SK-N-SH (cell line): ENCODE results near the gene GPR12. TPM values are rescaled to one million over a fixed set of nuclear protein-coding genes. Genes with fewer than 3 reads are reported as not detected.

Experiments used
- CTCF ChIA-PET: fragments of 300-600, 350-600 bp; formaldehyde crosslinking; extraction: SDS; loops from one replicate; lab custom pipeline; 2021; lab: Yijun Ruan, JAX
- POLR2A ChIA-PET: fragments of 350-600 bp; sonication (Branson Sonifier 250); formaldehyde crosslinking; extraction: SDS; loops from one replicate; lab custom pipeline; 2020; ENCODE audit warnings: antibody characterized with exemption, inconsistent platforms; lab: Yijun Ruan, JAX
- DNase-seq: peaks from one replicate; pipeline ENCODE4 v3.0.0; 2012
- H2AFZ ChIP-seq: fragments of 200-600 bp; sonication (generic); 2 replicates; pipeline ENCODE4 v1.8.1; 2016; ENCODE audit warnings: antibody characterized with exemption, mild to moderate bottlenecking, low read depth
- H3F3A ChIP-seq: fragments of 200-600 bp; sonication (generic); replicated peaks from 2 replicates; pipeline ENCODE3; 2016; ENCODE audit warnings: antibody characterized with exemption, mild to moderate bottlenecking; ENCODE audit not compliant: insufficient read depth
- H3K27ac ChIP-seq, 2 experiments: fragments of 200-500 bp in 1 of 2; fragments of 200-600 bp in 1 of 2; sonication (Bioruptor generic) in 1 of 2; sonication (generic), shearing (Covaris generic) in 1 of 2; 2 replicates each; pipeline versions ENCODE4 v1.5.1 to v1.6.1; 2014 to 2016; ENCODE audit warnings: low read depth in 2 of 2, inconsistent platforms in 1 of 2, low read length in 1 of 2, mild to moderate bottlenecking in 1 of 2, mixed read lengths in 1 of 2
- H3K27me3 ChIP-seq: fragments of 200-600 bp; sonication (generic), shearing (Covaris generic); 2 replicates; pipeline ENCODE4 v1.6.1; 2016; ENCODE audit warnings: mixed run types; ENCODE audit not compliant: insufficient read depth
- H3K36me3 ChIP-seq, 2 experiments: fragments of 200-500 bp in 1 of 2; fragments of 200-600 bp in 1 of 2; sonication (Bioruptor generic) in 1 of 2; sonication (generic) in 1 of 2; replicated peaks in 1 of 2; 2 replicates each; pipeline versions ENCODE3 to v1.5.1; 2014 to 2016; ENCODE audit warnings: low read length in 1 of 2, mild to moderate bottlenecking in 1 of 2; ENCODE audit not compliant: insufficient read depth in 2 of 2, control insufficient read depth in 1 of 2
- H3K4me1 ChIP-seq, 2 experiments: fragments of 200-500 bp in 1 of 2; fragments of 200-600 bp in 1 of 2; sonication (Bioruptor generic) in 1 of 2; sonication (generic), shearing (Covaris generic) in 1 of 2; 2 replicates each; pipeline versions ENCODE4 v1.5.1 to v1.6.1; 2014 to 2016; ENCODE audit warnings: low read depth in 1 of 2, low read length in 1 of 2, mixed run types in 1 of 2; ENCODE audit not compliant: insufficient read depth in 2 of 2, control insufficient read depth in 1 of 2
- H3K4me2 ChIP-seq: fragments of 200-600 bp; sonication (generic), shearing (Covaris generic); 2 replicates; pipeline ENCODE4 v1.6.1; 2017; ENCODE audit warnings: mixed run types
- H3K4me3 ChIP-seq, 2 experiments: fragments of 200-500 bp in 1 of 2; fragments of 200-600 bp in 1 of 2; sonication (Bioruptor generic) in 1 of 2; sonication (generic), shearing (Covaris generic) in 1 of 2; 2 replicates each; pipeline versions ENCODE4 v1.5.1 to v1.8.1; 2014 to 2016; ENCODE audit warnings: low read depth in 2 of 2, inconsistent platforms in 1 of 2, low read length in 1 of 2, mild to moderate bottlenecking in 1 of 2, mixed read lengths in 1 of 2, moderate library complexity in 1 of 2
- H3K79me2 ChIP-seq: fragments of 200-600 bp; sonication (generic); 2 replicates; pipeline ENCODE4 v1.8.1; 2017; ENCODE audit warnings: mild to moderate bottlenecking; ENCODE audit not compliant: insufficient read depth
- H3K9ac ChIP-seq: fragments of 200-600 bp; sonication (generic); 2 replicates; pipeline ENCODE4 v1.6.1; 2017; ENCODE audit warnings: mixed run types
- H3K9me2 ChIP-seq: fragments of 200-600 bp; sonication (generic); 2 replicates; pipeline ENCODE4 v1.6.1; 2017; ENCODE audit warnings: mixed run types
- H3K9me3 ChIP-seq: fragments of 200-600 bp; sonication (generic); 2 replicates; pipeline ENCODE4 v1.6.1; 2017; ENCODE audit warnings: mixed run types, mild to moderate bottlenecking, moderate library complexity
- H4K20me1 ChIP-seq: fragments of 200-600 bp; sonication (generic); 2 replicates; pipeline ENCODE4 v1.6.1; 2017; ENCODE audit warnings: mild to moderate bottlenecking, mixed run types; ENCODE audit not compliant: insufficient read depth
- CHD2 ChIP-seq: fragments of 150-350 bp; IDR thresholded peaks from 2 replicates; pipeline ENCODE4 v1.6.1; 2018; ENCODE audit warnings: low read length; ENCODE audit not compliant: partially characterized antibody
- ELF1 ChIP-seq: IDR thresholded peaks from 2 replicates; pipeline ENCODE4 v1.4.0; 2012
- EP300 ChIP-seq, 2 experiments: IDR thresholded peaks; 2 replicates each; pipeline versions ENCODE4 v1.4.0 to v1.6.1; 2012; ENCODE audit warnings: borderline replicate concordance in 1 of 2, low read depth in 1 of 2, low read length in 1 of 2
- EZH2phosphoT487 ChIP-seq: fragments of 200-600 bp; sonication (generic); IDR thresholded peaks from 2 replicates; pipeline ENCODE4 v1.6.1; 2017; ENCODE audit warnings: low read depth, mixed run types, mild to moderate bottlenecking, antibody characterized with exemption, moderate library complexity, borderline replicate concordance
- FOSL2 ChIP-seq: IDR thresholded peaks from 2 replicates; pipeline ENCODE4 v1.4.0; 2012; ENCODE audit warnings: low read depth, mild to moderate bottlenecking, moderate library complexity, borderline replicate concordance
- FOXJ3 ChIP-seq: sonication (generic); formaldehyde crosslinking; IDR thresholded peaks from 2 replicates; pipeline ENCODE4 v1.5.1; 2020; ENCODE audit warnings: mild to moderate bottlenecking, missing genetic modification reagents
- FOXM1 ChIP-seq: IDR thresholded peaks from 2 replicates; pipeline ENCODE4 v1.4.0; 2012; ENCODE audit warnings: low read depth, mild to moderate bottlenecking
- GABPA ChIP-seq: IDR thresholded peaks from 2 replicates; pipeline ENCODE4 v1.4.0; 2012; ENCODE audit warnings: low read depth, mild to moderate bottlenecking
- JUND ChIP-seq: IDR thresholded peaks from 2 replicates; pipeline ENCODE4 v1.4.0; 2012
- MEF2A ChIP-seq: IDR thresholded peaks from 2 replicates; pipeline ENCODE4 v1.4.0; 2012; ENCODE audit warnings: low read depth, borderline replicate concordance
- MXI1 ChIP-seq: IDR thresholded peaks from 2 replicates; pipeline ENCODE4 v1.6.1; 2012; ENCODE audit warnings: mild to moderate bottlenecking, low read depth, low read length, improper control_type of control experiment
- NFIC ChIP-seq: IDR thresholded peaks from 2 replicates; pipeline ENCODE4 v1.4.0; 2012; ENCODE audit warnings: borderline replicate concordance
- NRF1 ChIP-seq: IDR thresholded peaks from 2 replicates; pipeline ENCODE4 v1.6.1; 2012; ENCODE audit warnings: low read depth, mild to moderate bottlenecking, low read length
- PBX3 ChIP-seq: IDR thresholded peaks from 2 replicates; pipeline ENCODE4; 2012
- RAD21 ChIP-seq: IDR thresholded peaks from 2 replicates; pipeline ENCODE4 v1.6.1; 2012; ENCODE audit warnings: mild to moderate bottlenecking, low read length
- RFX5 ChIP-seq: IDR thresholded peaks from 2 replicates; pipeline ENCODE4 v1.6.1; 2012; ENCODE audit warnings: mild to moderate bottlenecking, improper control_type of control experiment, low read length
- SIN3A ChIP-seq: IDR thresholded peaks from 2 replicates; pipeline ENCODE4 v1.6.1; 2012; ENCODE audit warnings: low read depth, mild to moderate bottlenecking, low read length, moderate library complexity, borderline replicate concordance
- TAF1 ChIP-seq: IDR thresholded peaks from 2 replicates; pipeline ENCODE4 v1.6.1; 2012; ENCODE audit warnings: low read depth, mild to moderate bottlenecking, low read length, moderate library complexity, borderline replicate concordance
- YY1 ChIP-seq: IDR thresholded peaks from 2 replicates; pipeline ENCODE4 v1.4.0; 2012; ENCODE audit warnings: low read depth, mild to moderate bottlenecking
- ZBTB33 ChIP-seq: IDR thresholded peaks from 2 replicates; pipeline ENCODE4 v1.4.0; 2012; ENCODE audit warnings: low read depth, borderline replicate concordance
- WGBS: methylation state at CpG from one replicate; pipeline ENCODE4 v1.1.6; 2017; ENCODE audit warnings: low lambda C conversion rate; 5-methylcytosine and 5-hydroxymethylcytosine counted together
- polyA plus RNA-seq, 3 experiments: library from polyadenylated mRNA; depleted of rRNA; stranded (reverse); fragments of >200 nt; gene quantifications; 2 replicates each; pipeline ENCODE4 v1.2.3, GENCODE V29; 2012
- TF ChIP-seq, protein P1 (sequence below): IDR thresholded peaks from 2 replicates; pipeline ENCODE4 v1.6.1; 2012; ENCODE audit warnings: mild to moderate bottlenecking, low read depth, low read length, moderate library complexity

GPR12 gene
- polyA plus RNA-seq, 1 of the 3 experiments (the other 2 are of a cell fraction): not detected

- Histone ChIP-seq H3K79me2 (no peaks in the 10 kb centered on the region), H3K4me1 (no peaks in the 10 kb centered on the region; a peak in 1 of 4 replicates), H2AFZ (no peak overlapping the region), H3K4me3 (no peak overlapping the region)
- DNase-seq: no peak
- no peak for TF ChIP-seq FOSL2
- TF ChIP-seq PBX3: no peak
- TF ChIP-seq JUND: no peak
- TF ChIP-seq, protein P1, sequence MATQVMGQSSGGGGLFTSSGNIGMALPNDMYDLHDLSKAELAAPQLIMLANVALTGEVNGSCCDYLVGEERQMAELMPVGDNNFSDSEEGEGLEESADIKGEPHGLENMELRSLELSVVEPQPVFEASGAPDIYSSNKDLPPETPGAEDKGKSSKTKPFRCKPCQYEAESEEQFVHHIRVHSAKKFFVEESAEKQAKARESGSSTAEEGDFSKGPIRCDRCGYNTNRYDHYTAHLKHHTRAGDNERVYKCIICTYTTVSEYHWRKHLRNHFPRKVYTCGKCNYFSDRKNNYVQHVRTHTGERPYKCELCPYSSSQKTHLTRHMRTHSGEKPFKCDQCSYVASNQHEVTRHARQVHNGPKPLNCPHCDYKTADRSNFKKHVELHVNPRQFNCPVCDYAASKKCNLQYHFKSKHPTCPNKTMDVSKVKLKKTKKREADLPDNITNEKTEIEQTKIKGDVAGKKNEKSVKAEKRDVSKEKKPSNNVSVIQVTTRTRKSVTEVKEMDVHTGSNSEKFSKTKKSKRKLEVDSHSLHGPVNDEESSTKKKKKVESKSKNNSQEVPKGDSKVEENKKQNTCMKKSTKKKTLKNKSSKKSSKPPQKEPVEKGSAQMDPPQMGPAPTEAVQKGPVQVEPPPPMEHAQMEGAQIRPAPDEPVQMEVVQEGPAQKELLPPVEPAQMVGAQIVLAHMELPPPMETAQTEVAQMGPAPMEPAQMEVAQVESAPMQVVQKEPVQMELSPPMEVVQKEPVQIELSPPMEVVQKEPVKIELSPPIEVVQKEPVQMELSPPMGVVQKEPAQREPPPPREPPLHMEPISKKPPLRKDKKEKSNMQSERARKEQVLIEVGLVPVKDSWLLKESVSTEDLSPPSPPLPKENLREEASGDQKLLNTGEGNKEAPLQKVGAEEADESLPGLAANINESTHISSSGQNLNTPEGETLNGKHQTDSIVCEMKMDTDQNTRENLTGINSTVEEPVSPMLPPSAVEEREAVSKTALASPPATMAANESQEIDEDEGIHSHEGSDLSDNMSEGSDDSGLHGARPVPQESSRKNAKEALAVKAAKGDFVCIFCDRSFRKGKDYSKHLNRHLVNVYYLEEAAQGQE: no peak
- no peak for TF ChIP-seq YY1
- TF ChIP-seq GABPA: no peak
- no peak for TF ChIP-seq NRF1
- TF ChIP-seq MEF2A: no peak
- no peak for TF ChIP-seq EP300 (IDR thresholded peaks at IDR 0.05; ENCODE audit: borderline replicate concordance in 1 of 2, low read depth in 1 of 2, low read length in 1 of 2)
- TF ChIP-seq RAD21: no peak
- no peak for TF ChIP-seq SIN3A
- no peak for TF ChIP-seq ELF1
- no peak for TF ChIP-seq MXI1
- no peak for TF ChIP-seq FOXJ3
- TF ChIP-seq, all 33 proteins: peak for 0
- Histone ChIP-seq H3F3A (no peaks in the 10 kb centered on the region), H3K9ac (no peak overlapping the region), H3K27me3 (no peaks in the 10 kb centered on the region; the same call in 1 of the 2 replicates), H3K27ac (no peak overlapping the region), H3K9me2 (no peaks in the 10 kb centered on the region), H4K20me1 (no peaks in the 10 kb centered on the region), H3K4me2 (no peak overlapping the region), H3K9me3 (no peaks in the 10 kb centered on the region), H3K36me3 (no peaks in the 10 kb centered on the region)
- WGBS: 40% methylated on average over 5 of the region's 5 CpGs
- CTCF ChIA-PET: interaction anchor here (1.5 to 5.6 kb wide), 6 partner anchors 12 to 212 kb away, joined by 6 to 41 read pairs (median 8); no protein-coding TSS in a partner anchor
- POLR2A ChIA-PET: no interaction called here
These were observed 41.7 kb downstream of the GPR12 start for GRCh38 chr13:26718872-26719271.

- Histone ChIP-seq H2AFZ (no peak overlapping the region), H3K9me3 (no peaks in the 10 kb centered on the region), H3K27ac (no peak overlapping the region), H3F3A (no peaks in the 10 kb centered on the region), H3K36me3 (no peaks in the 10 kb centered on the region), H3K79me2 (no peaks in the 10 kb centered on the region), H3K4me2 (no peak overlapping the region), H3K4me3 (no peak overlapping the region), H3K27me3 (no peaks in the 10 kb centered on the region; the same call in 1 of the 2 replicates), H4K20me1 (no peaks in the 10 kb centered on the region), H3K9ac (no peak overlapping the region), H3K4me1 (no peaks in the 10 kb centered on the region; a peak in 1 of 4 replicates), H3K9me2 (no peaks in the 10 kb centered on the region)
- no peak for TF ChIP-seq PBX3
- TF ChIP-seq NFIC: no peak
- TF ChIP-seq TAF1: no peak
- TF ChIP-seq GABPA: no peak
- no peak for TF ChIP-seq EZH2phosphoT487
- TF ChIP-seq CHD2: no peak
- no peak for TF ChIP-seq SIN3A
- no peak for TF ChIP-seq FOXM1
- TF ChIP-seq RFX5: no peak
- TF ChIP-seq ZBTB33: no peak
- 40% methylated on average over 3 of the region's 8 CpGs for WGBS
- ChIA-PET CTCF (interaction anchor here (1.5 to 5.6 kb wide), 4 partner anchors 11 to 212 kb away, joined by 6 to 41 read pairs (median 20); no protein-coding TSS in a partner anchor), POLR2A (no interaction called here)
- no peak for DNase-seq
These were observed 42.4 kb downstream of the GPR12 start for GRCh38 chr13:26718146-26718545.
